HEK293 (cell line): ENCODE results near the gene CXCL5.

Experiments
- CTCF ChIA-PET: fragments of 350-600 bp; formaldehyde crosslinking; extraction: SDS; loops from one replicate; lab custom pipeline; 2021; ENCODE audit warnings: antibody characterized with exemption; lab: Yijun Ruan, JAX
- POLR2A ChIA-PET: fragments of 300-600 bp; formaldehyde crosslinking; extraction: SDS; loops from one replicate; lab custom pipeline; 2020; ENCODE audit warnings: antibody characterized with exemption, inconsistent platforms; lab: Yijun Ruan, JAX
- H3K27ac ChIP-seq: fragments of 200-500 bp; sonication (Bioruptor generic); 2 replicates; pipeline ENCODE4 v1.5.1; 2014; ENCODE audit warnings: low read depth, low read length, control low read depth, inconsistent platforms; ENCODE audit errors: extremely low read depth
- H3K36me3 ChIP-seq, 2 experiments: fragments of 200-500 bp in 1 of 2; sonication (Bioruptor generic) in 1 of 2; 1 replicate in 1 of 2; 2 replicates in 1 of 2; pipeline ENCODE4 v1.5.1; 2014 to 2017; ENCODE audit warnings: inconsistent platforms in 2 of 2, low read length in 2 of 2; ENCODE audit not compliant: control insufficient read depth in 2 of 2, insufficient read depth in 1 of 2
- H3K4me1 ChIP-seq: fragments of 200-500 bp; sonication (Bioruptor generic); 2 replicates; pipeline ENCODE4 v1.5.1; 2014; ENCODE audit warnings: mild to moderate bottlenecking, low read length, inconsistent platforms; ENCODE audit not compliant: control insufficient read depth, insufficient read depth
- H3K4me3 ChIP-seq: 2 replicates; pipeline ENCODE4 v1.5.1; 2011; ENCODE audit warnings: low read depth, mild to moderate bottlenecking, control low read depth, low read length, moderate library complexity
- H3K9me3 ChIP-seq: fragments of 200-500 bp; sonication (Bioruptor generic); 2 replicates; pipeline ENCODE4 v1.5.1; 2014; ENCODE audit warnings: low read depth, low read length, inconsistent platforms; ENCODE audit not compliant: control insufficient read depth, insufficient read depth
- BCL6B ChIP-seq: fragments of 450-650 bp; formaldehyde crosslinking; IDR thresholded peaks from 2 replicates; pipeline ENCODE4 v1.5.1; 2017; ENCODE audit warnings: missing biosample characterization, missing genetic modification characterization
- KLF9 ChIP-seq: fragments of 450-650 bp; formaldehyde crosslinking; IDR thresholded peaks from 2 replicates; pipeline ENCODE4 v1.5.1; 2016; ENCODE audit warnings: missing biosample characterization, missing genetic modification characterization, low read depth
- OVOL3 ChIP-seq: fragments of 450-650 bp; formaldehyde crosslinking; IDR thresholded peaks from 2 replicates; pipeline ENCODE4 v1.5.1; 2016; ENCODE audit warnings: missing biosample characterization, missing genetic modification characterization
- PRDM10 ChIP-seq: fragments of 450-650 bp; formaldehyde crosslinking; IDR thresholded peaks from 2 replicates; pipeline ENCODE4 v1.5.1; 2016; ENCODE audit warnings: missing biosample characterization, missing genetic modification characterization
- REPIN1 ChIP-seq: fragments of 450-650 bp; formaldehyde crosslinking; IDR thresholded peaks from 2 replicates; pipeline ENCODE4 v1.5.1; 2017; ENCODE audit warnings: missing biosample characterization, missing genetic modification characterization, low read depth
- SP7 ChIP-seq: fragments of 450-650 bp; formaldehyde crosslinking; IDR thresholded peaks from 2 replicates; pipeline ENCODE4 v1.5.1; 2016; ENCODE audit warnings: missing biosample characterization, missing genetic modification characterization
- YY2 ChIP-seq: fragments of 450-650 bp; formaldehyde crosslinking; IDR thresholded peaks from 2 replicates; pipeline ENCODE4 v1.5.1; 2016; ENCODE audit warnings: missing biosample characterization, missing genetic modification characterization
- ZBTB1 ChIP-seq: fragments of 450-650 bp; formaldehyde crosslinking; IDR thresholded peaks from 2 replicates; pipeline ENCODE4 v1.5.1; 2016; ENCODE audit warnings: missing biosample characterization, missing genetic modification characterization
- ZBTB49 ChIP-seq: fragments of 450-650 bp; formaldehyde crosslinking; IDR thresholded peaks from 2 replicates; pipeline ENCODE4 v1.5.1; 2016; ENCODE audit warnings: missing biosample characterization, missing genetic modification characterization, low read depth
- ZIC2 ChIP-seq: fragments of 450-650 bp; formaldehyde crosslinking; IDR thresholded peaks from 2 replicates; pipeline ENCODE4 v1.5.1; 2016; ENCODE audit warnings: missing biosample characterization, missing genetic modification characterization
- ZNF133 ChIP-seq: fragments of 450-650 bp; formaldehyde crosslinking; IDR thresholded peaks from 2 replicates; pipeline ENCODE4 v1.5.1; 2016; ENCODE audit warnings: missing biosample characterization, missing genetic modification characterization
- ZNF140 ChIP-seq: fragments of 450-650 bp; formaldehyde crosslinking; IDR thresholded peaks from 2 replicates; pipeline ENCODE4 v1.5.1; 2016; ENCODE audit warnings: missing biosample characterization, missing genetic modification characterization
- ZNF18 ChIP-seq: fragments of 450-650 bp; formaldehyde crosslinking; IDR thresholded peaks from 2 replicates; pipeline ENCODE4 v1.5.1; 2016; ENCODE audit warnings: missing biosample characterization, missing genetic modification characterization
- ZNF23 ChIP-seq: fragments of 450-650 bp; formaldehyde crosslinking; IDR thresholded peaks from 2 replicates; pipeline ENCODE4 v1.5.1; 2016; ENCODE audit warnings: missing biosample characterization, missing genetic modification characterization, borderline replicate concordance
- ZNF394 ChIP-seq: fragments of 450-650 bp; formaldehyde crosslinking; IDR thresholded peaks from 2 replicates; pipeline ENCODE4 v1.5.1; 2016; ENCODE audit warnings: missing biosample characterization, missing genetic modification characterization, mild to moderate bottlenecking, moderate library complexity, borderline replicate concordance
- ZNF571 ChIP-seq: fragments of 450-650 bp; formaldehyde crosslinking; IDR thresholded peaks from 2 replicates; pipeline ENCODE4 v1.5.0; 2017; ENCODE audit warnings: missing biosample characterization, missing genetic modification characterization
- ZNF645 ChIP-seq: fragments of 450-650 bp; formaldehyde crosslinking; IDR thresholded peaks from 2 replicates; pipeline ENCODE4; 2016; ENCODE audit warnings: missing biosample characterization, missing genetic modification characterization
- ZNF664 ChIP-seq: fragments of 450-650 bp; formaldehyde crosslinking; IDR thresholded peaks from 2 replicates; pipeline ENCODE4 v1.5.1; 2016; ENCODE audit warnings: missing biosample characterization, missing genetic modification characterization
- ZNF670 ChIP-seq: fragments of 450-650 bp; formaldehyde crosslinking; IDR thresholded peaks from 2 replicates; pipeline ENCODE4 v1.5.1; 2016; ENCODE audit warnings: missing biosample characterization, missing genetic modification characterization, low read depth
- ZNF747 ChIP-seq: fragments of 450-650 bp; formaldehyde crosslinking; IDR thresholded peaks from 2 replicates; pipeline ENCODE4 v1.5.1; 2016; ENCODE audit warnings: missing biosample characterization, missing genetic modification characterization

Gene CXCL5

GRCh38 chr4:74018116-74018515, 19.6 kb upstream of the CXCL5 start (continued):
- TF ChIP-seq PRDM10 (tag by site-specific recombination), result no peak
- TF ChIP-seq YY2, result no peak
- TF ChIP-seq KLF9 (tag by site-specific recombination), result no peak
- TF ChIP-seq ZNF133, result no peak
- TF ChIP-seq ZNF394 (tag by site-specific recombination), result no peak
- no peak for TF ChIP-seq ZNF23 (tag by site-specific recombination)
- TF ChIP-seq ZNF670 (tag by site-specific recombination), result no peak
- no peak for TF ChIP-seq ZNF571 (tag by site-specific recombination)

- H3K9me3 ChIP-seq, result no peaks in the 10 kb centered on the region
- H3K27ac ChIP-seq, result no peak overlapping the region
- H3K4me1 ChIP-seq, result no peaks in the 10 kb centered on the region
- TF ChIP-seq ZNF747 (tag by site-specific recombination) (no peak), ZBTB49 (tag by site-specific recombination) (no peak), ZIC2 (no peak), ZNF664 (tag by site-specific recombination) (no peak), OVOL3 (tag by site-specific recombination) (no peak), ZNF18 (tag by site-specific recombination) (no peak), SP7 (tag by site-specific recombination) (no peak), ZNF140 (tag by site-specific recombination) (no peak), ZNF645 (tag by site-specific recombination) (no peak), BCL6B (tag by site-specific recombination) (no peak), ZBTB1 (tag by site-specific recombination) (no peak), REPIN1 (tag by site-specific recombination) (no peak)
- TF ChIP-seq, all 188 proteins: peak for 0
- Histone ChIP-seq H3K4me3 (no peak overlapping the region), H3K36me3 (no peaks in the 10 kb centered on the region)
- ChIA-PET POLR2A (no interaction called here), CTCF (interaction anchor here (1.0 to 1.1 kb wide), 2 partner anchors 9 to 700 kb away, joined by 4 to 5 read pairs; no protein-coding TSS in a partner anchor)
Observed at GRCh38 chr4:74016068-74016467, 17.6 kb upstream of the CXCL5 start.
